ENCODE data around the gene NAGK.

Gene NAGK

GRCh38 chr2:71064754-71065621 lies 3.5 kb upstream of the NAGK start:
- no peak for TF ChIP-seq CTCF (conservative IDR thresholded peaks at IDR 0.05)
- H3K27ac ChIP-seq = no peak overlapping the region

GRCh38 chr2:71066856-71067255 lies 1.6 kb upstream of the NAGK start:
- no peak for TF ChIP-seq CTCF (conservative IDR thresholded peaks at IDR 0.05)
- H3K27ac ChIP-seq = no peak overlapping the region

- TF ChIP-seq CTCF (conservative IDR thresholded peaks at IDR 0.05) = no peak
- H3K27ac ChIP-seq = peak overlapping the region; percentile 86
Measured at GRCh38 chr2:71067567-71068217, 756 bp upstream of the NAGK start.

- H3K27ac ChIP-seq = peak overlapping the region; percentile 86
- no peak for TF ChIP-seq CTCF (conservative IDR thresholded peaks at IDR 0.05)
Measured at GRCh38 chr2:71069376-71069775, 928 bp downstream of the NAGK start.

GRCh38 chr2:71070294-71071093 lies 2.0 kb downstream of the NAGK start:
- TF ChIP-seq CTCF (conservative IDR thresholded peaks at IDR 0.05) = peak; percentile 54
- no peak overlapping the region for H3K27ac ChIP-seq

- H3K27ac ChIP-seq = no peak overlapping the region
- TF ChIP-seq CTCF (conservative IDR thresholded peaks at IDR 0.05) = no peak
Measured at GRCh38 chr2:71071681-71072398, 3.4 kb downstream of the NAGK start.
